ENCODE data around the gene ZNF12. TPM values are rescaled to one million over a fixed set of nuclear protein-coding genes. Genes with fewer than 3 reads are reported as not detected.
"Not testable (repeated sequence)": the region's sequence is repeated elsewhere in the genome, so short reads cannot be mapped to it uniquely, and the experiment has no call there.

ZNF12 gene
- 10 to 100 TPM; 12.8 to 13.3 TPM for total RNA-seq

DNA sequence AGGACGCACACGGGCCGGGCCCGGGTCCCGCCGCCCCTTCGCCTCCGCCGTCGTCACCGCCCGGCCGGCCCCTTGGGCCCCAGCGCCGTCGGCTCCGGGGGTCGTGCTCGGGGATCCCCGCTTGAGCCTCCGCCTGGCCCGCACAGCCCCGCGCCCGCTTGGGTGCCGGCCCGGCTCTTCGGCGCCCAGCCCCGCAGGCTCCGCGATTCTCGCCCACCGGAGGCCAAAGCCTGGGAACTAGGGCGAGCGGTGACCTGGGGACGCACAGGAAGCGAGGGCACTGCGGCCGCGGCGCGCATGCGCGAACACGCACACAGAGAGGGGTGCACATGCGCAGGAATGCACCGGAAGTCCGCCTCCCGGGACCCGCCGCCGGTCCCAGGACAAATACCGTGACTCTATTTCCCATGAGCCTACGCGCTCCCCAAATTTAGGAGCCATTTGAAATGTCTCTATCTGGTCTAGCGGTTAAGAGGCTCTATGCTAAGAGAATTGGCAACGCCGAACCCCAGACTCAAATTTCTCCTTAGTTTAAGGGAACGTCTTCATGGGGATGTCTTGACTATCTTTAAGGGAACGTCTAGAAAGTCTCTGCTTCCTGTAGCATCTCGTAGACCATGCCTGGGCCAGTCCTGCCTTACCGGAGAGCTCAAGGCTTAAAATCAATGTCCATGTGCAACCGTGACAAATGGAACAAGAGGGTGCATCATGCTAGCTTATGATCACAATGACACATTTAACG lies at the start of gene ZNF12:
Gene ZNF12, minus strand, starts transcription at position 282 of the 742 bp plus-strand sequence. CDS start 1,774 bp downstream, outside the sequence.
- peak; percentile 98 for DNase-seq
- Mint-ChIP-seq H3K36me3 (ENCODE audit: low read depth) (peaks cover 29% of the 10 kb centered on the region), H3K4me3 (peak within 1 kb of the TSS; percentile 91), H3K9me3 (peaks cover 19% of the 10 kb centered on the region), H3K27me3 (ENCODE audit: low read depth) (no peaks in the 10 kb centered on the region), H3K4me1 (ENCODE audit: low read depth) (peaks cover 36% of the 10 kb centered on the region), H3K27ac (peak within 1 kb of the TSS; percentile 91)
- intact Hi-C loops (cut with micrococcal nuclease) = loop anchor here (1.0 to 5.0 kb wide), 7 partner anchors 22 to 883 kb away; partner anchors contain the start of genes INTS15, MIOS, ZDHHC4 and ZNF316
- CTCF ChIA-PET = no interaction called here

DNA sequence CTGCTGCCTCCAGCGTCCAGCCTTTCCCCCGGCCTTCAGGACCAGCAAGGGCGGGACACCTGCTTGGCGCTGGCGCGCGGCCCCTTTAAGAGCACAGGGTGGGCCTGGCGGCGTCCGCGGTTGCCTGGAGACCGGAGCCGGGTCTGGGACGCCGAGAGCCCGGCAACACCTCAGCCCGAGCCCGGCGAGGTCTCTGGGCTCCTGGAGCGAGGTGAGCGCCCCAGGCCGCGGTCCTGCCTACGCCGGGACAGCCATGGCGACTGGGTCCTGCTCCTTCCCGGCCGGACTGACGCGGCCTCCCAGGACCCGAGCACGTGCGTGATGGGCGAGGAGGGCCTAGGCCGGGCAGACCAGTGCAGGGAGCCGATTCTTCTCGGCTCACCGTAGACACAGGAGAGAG lies 47.2 kb upstream of the ZNF12 start, which contains the start of gene RSPH10B2:
Gene RSPH10B2, plus strand, starts transcription at position 140 of the 400 bp plus-strand sequence. CDS start 3,575 bp downstream, outside the sequence.
- CTCF ChIA-PET; intact Hi-C loops (cut with micrococcal nuclease); H3K27ac Mint-ChIP-seq; H3K27me3 Mint-ChIP-seq (ENCODE audit: low read depth); H3K9me3 Mint-ChIP-seq; H3K36me3 Mint-ChIP-seq (ENCODE audit: low read depth); DNase-seq; H3K4me3 Mint-ChIP-seq; H3K4me1 Mint-ChIP-seq (ENCODE audit: low read depth): not testable (repeated sequence)

GRCh38 chr7:6750173-6750572 lies 43.4 kb upstream of the ZNF12 start:
- H3K9me3 Mint-ChIP-seq; DNase-seq; H3K4me1 Mint-ChIP-seq (ENCODE audit: low read depth); H3K4me3 Mint-ChIP-seq; H3K36me3 Mint-ChIP-seq (ENCODE audit: low read depth); H3K27ac Mint-ChIP-seq; H3K27me3 Mint-ChIP-seq (ENCODE audit: low read depth); CTCF ChIA-PET; intact Hi-C loops (cut with micrococcal nuclease): not testable (repeated sequence)

DNA sequence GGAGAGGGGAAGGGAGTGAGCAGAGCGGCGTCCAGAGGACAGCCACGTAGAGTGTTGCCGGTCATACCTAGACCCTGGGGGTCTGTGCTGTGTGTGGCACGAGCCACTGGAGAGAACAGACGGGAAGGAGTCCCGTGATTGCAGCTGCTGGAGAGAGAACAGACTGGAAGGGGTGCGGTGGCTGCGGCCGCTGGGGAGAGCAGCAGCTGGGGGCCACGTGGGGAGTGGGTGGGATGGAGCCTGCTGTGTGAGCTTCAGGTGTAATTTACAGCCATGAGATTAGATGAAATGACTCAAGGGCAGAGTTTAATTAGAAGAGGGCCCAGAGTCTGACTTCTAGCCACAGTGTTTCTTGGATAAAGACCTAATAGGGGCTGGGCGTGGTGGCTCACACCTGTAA lies 42.6 kb upstream of the ZNF12 start:
- H3K36me3 Mint-ChIP-seq (ENCODE audit: low read depth); H3K4me3 Mint-ChIP-seq; intact Hi-C loops (cut with micrococcal nuclease); H3K27ac Mint-ChIP-seq; H3K27me3 Mint-ChIP-seq (ENCODE audit: low read depth); CTCF ChIA-PET; DNase-seq; H3K9me3 Mint-ChIP-seq; H3K4me1 Mint-ChIP-seq (ENCODE audit: low read depth): not testable (repeated sequence)

DNA sequence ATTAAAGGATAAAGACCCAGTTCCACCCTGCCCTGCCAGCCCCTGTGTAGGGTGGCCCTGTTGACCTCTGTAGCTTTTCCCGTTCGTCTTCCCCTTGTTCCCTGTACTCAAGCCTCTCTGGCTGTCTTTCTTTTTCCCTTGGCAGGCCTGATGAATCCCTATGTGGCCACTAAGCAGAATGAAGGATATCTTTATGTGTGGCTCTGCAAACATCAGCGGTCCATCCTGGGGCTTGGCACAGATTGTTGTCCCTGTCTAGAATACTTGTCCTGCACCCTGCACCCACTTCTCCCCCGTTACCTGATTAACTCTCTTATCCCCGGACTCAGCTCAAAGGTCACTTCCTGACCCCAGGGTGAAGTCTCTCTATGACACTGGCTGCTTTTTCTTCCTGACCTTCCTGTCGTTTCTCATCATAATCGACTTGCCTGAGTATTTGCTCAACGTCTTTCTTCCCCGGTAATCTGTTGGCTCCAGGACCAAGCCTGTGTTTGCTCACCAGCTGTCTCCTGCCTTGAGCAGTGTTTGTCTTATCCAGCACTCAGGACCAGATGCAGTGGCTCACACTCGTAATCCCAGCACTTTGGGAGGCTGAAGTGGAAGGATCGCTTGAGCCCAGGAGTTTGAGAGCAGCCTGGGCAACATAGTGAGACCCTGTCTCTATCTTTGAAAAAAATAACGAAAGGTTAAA lies 37.8 kb upstream of the ZNF12 start:
- H3K4me1 Mint-ChIP-seq (ENCODE audit: low read depth); DNase-seq; H3K27me3 Mint-ChIP-seq (ENCODE audit: low read depth); H3K4me3 Mint-ChIP-seq; H3K9me3 Mint-ChIP-seq; H3K27ac Mint-ChIP-seq; intact Hi-C loops (cut with micrococcal nuclease); CTCF ChIA-PET: not testable (repeated sequence)
- peaks cover 10% of the 10 kb centered on the region for H3K36me3 Mint-ChIP-seq (ENCODE audit: low read depth)

GRCh38 chr7:6738415-6738814 lies 31.7 kb upstream of the ZNF12 start:
- DNase-seq; H3K27me3 Mint-ChIP-seq (ENCODE audit: low read depth); intact Hi-C loops (cut with micrococcal nuclease); H3K9me3 Mint-ChIP-seq; CTCF ChIA-PET; H3K4me3 Mint-ChIP-seq; H3K4me1 Mint-ChIP-seq (ENCODE audit: low read depth); H3K27ac Mint-ChIP-seq: not testable (repeated sequence)
- peaks cover 34% of the 10 kb centered on the region for H3K36me3 Mint-ChIP-seq (ENCODE audit: low read depth)

DNA sequence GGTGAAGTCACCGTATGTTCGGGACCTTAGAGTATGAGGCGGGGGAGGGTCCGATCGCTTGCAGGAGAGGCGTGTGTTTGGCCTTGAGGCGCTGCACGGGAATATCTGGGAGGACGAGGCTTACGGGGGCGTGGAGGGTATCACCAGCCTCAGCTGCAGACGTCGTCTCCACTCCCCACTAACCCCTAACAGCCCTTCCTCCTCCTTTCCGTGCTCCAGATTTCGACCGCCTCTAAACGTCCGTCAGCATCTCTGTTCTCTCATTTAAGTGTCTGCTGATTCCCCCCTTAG lies 23.5 kb upstream of the ZNF12 start:
- H3K9me3 Mint-ChIP-seq = no peaks in the 10 kb centered on the region
- peak overlapping the region; percentile 86 for H3K4me3 Mint-ChIP-seq
- DNase-seq = no peak
- peak overlapping the region; percentile 77 for H3K27ac Mint-ChIP-seq
- H3K27me3 Mint-ChIP-seq (ENCODE audit: low read depth) = no peaks in the 10 kb centered on the region
- CTCF ChIA-PET = no interaction called here
- intact Hi-C loops (cut with micrococcal nuclease) = no loop called here
- peaks cover 26% of the 10 kb centered on the region for H3K36me3 Mint-ChIP-seq (ENCODE audit: low read depth)
- H3K4me1 Mint-ChIP-seq (ENCODE audit: low read depth) = peaks cover 21% of the 10 kb centered on the region

DNA sequence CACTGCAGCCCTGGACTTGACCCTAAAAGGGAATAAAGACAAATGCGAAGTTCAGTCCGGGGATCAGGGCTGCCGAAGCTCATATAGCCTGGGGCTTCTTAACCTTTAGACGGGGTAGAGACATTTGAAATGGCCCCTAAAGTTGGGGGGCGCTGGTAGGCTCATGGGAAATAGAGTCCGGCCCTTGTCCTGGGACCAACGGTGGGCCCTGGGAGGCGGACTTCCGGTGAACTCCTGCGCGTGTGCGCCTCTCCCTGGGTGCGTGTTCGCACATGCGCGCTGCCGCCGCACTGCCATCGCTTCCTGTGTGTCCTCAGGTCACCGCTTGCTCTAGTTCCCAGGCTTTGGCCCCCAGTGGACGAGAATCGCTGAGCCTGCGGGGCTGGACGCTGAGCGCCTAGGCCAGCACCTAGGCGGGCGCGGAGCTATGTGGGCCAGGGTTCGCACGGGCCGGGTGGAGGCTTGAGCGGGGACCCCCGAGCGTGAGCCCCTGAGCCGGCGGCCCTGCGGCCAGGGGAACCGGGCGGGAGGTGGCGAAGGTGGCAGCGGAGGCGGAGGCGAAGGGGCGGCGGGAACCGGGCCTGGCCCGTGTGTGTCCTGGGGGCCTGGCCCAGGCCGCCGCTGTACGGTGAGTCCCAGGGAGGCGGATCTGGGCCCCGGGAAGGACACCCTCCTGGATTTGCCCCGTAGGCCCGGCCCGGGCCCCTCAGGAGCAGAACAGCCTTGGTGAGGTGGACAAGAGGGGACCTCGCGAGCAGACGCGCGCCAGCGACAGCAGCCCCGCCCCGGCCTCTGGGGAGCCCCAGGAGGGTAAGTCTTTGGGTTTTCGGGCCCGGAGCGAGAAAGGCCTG lies 23.0 kb upstream of the ZNF12 start:
- CTCF ChIA-PET = interaction anchor here (0.6 kb wide), 1 partner anchor 218 kb away, joined by 3 read pairs; no protein-coding TSS in a partner anchor
- Mint-ChIP-seq H3K36me3 (ENCODE audit: low read depth) (peaks cover 22% of the 10 kb centered on the region), H3K27me3 (ENCODE audit: low read depth) (no peaks in the 10 kb centered on the region), H3K4me1 (ENCODE audit: low read depth) (peaks cover 21% of the 10 kb centered on the region), H3K9me3 (no peaks in the 10 kb centered on the region), H3K4me3 (peak overlapping the region; percentile 86), H3K27ac (peak overlapping the region; percentile 77)
- intact Hi-C loops (cut with micrococcal nuclease) = loop anchor here (1.0 kb wide), 1 partner anchor 22 kb away; no protein-coding TSS in a partner anchor
- peak; percentile 90 for DNase-seq

GRCh38 chr7:6728893-6729491 lies 22.2 kb upstream of the ZNF12 start:
- H3K27me3 Mint-ChIP-seq (ENCODE audit: low read depth); H3K9me3 Mint-ChIP-seq; DNase-seq: not testable (repeated sequence)
- Mint-ChIP-seq H3K36me3 (ENCODE audit: low read depth) (peaks cover 17% of the 10 kb centered on the region), H3K4me1 (ENCODE audit: low read depth) (peaks cover 21% of the 10 kb centered on the region), H3K4me3 (peak overlapping the region; percentile 86), H3K27ac (peak overlapping the region; percentile 77)
- CTCF ChIA-PET = interaction anchor here (0.6 kb wide), 2 partner anchors 217 to 227 kb away, joined by 3 read pairs; no protein-coding TSS in a partner anchor
- intact Hi-C loops (cut with micrococcal nuclease) = loop anchor here (1.0 kb wide), 1 partner anchor 22 kb away; no protein-coding TSS in a partner anchor

GRCh38 chr7:6727663-6728062 lies 20.9 kb upstream of the ZNF12 start:
- Mint-ChIP-seq H3K36me3 (ENCODE audit: low read depth) (peaks cover 8% of the 10 kb centered on the region), H3K27ac (no peak overlapping the region), H3K4me1 (ENCODE audit: low read depth) (peaks cover 18% of the 10 kb centered on the region), H3K4me3 (no peak overlapping the region), H3K27me3 (ENCODE audit: low read depth) (peaks cover 3% of the 10 kb centered on the region), H3K9me3 (no peaks in the 10 kb centered on the region)
- no peak for DNase-seq
- CTCF ChIA-PET = interaction anchor here (0.7 kb wide), 1 partner anchor 127 kb away, joined by 3 read pairs; no protein-coding TSS in a partner anchor
- intact Hi-C loops (cut with micrococcal nuclease) = no loop called here

DNA sequence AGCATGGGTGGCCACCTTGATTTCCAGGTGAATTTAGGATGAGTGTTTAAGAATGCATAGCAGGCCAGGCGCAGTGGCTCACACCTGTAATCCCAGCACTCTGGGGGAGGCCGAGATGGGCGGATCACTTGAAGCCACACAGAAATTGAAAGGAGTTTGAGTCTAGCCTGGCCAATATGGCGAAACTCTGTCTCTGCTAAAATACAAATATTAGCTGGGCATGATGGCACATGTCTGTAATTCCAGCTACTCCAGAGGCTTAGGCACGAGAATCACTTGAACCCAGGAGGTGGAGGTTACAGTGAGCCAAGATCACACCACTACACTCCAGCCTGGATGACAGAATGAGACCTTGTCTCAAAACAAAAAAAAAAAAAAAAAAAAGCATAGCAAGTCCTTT lies 19.6 kb upstream of the ZNF12 start:
- H3K9me3 Mint-ChIP-seq; H3K4me3 Mint-ChIP-seq; H3K27ac Mint-ChIP-seq; CTCF ChIA-PET; H3K27me3 Mint-ChIP-seq (ENCODE audit: low read depth); DNase-seq; H3K36me3 Mint-ChIP-seq (ENCODE audit: low read depth); intact Hi-C loops (cut with micrococcal nuclease): not testable (repeated sequence)
- H3K4me1 Mint-ChIP-seq (ENCODE audit: low read depth) = peaks cover 12% of the 10 kb centered on the region

- no peak overlapping the region for H3K4me3 Mint-ChIP-seq
Observed at GRCh38 chr7:6725003-6725402, 18.3 kb upstream of the ZNF12 start.

More at GRCh38 chr7:6725003-6725402, 18.3 kb upstream of the ZNF12 start:
- Mint-ChIP-seq H3K4me1 (ENCODE audit: low read depth) (peaks cover 5% of the 10 kb centered on the region), H3K27ac (no peak overlapping the region), H3K36me3 (ENCODE audit: low read depth) (no peaks in the 10 kb centered on the region), H3K27me3 (ENCODE audit: low read depth) (peaks cover 3% of the 10 kb centered on the region), H3K9me3 (no peaks in the 10 kb centered on the region)
- DNase-seq = no peak
- intact Hi-C loops (cut with micrococcal nuclease) = no loop called here
- CTCF ChIA-PET = no interaction called here

Measured in activated naive CD4-positive, alpha-beta T cell treated with anti-CD3 and anti-CD28 coated beads for 36 hours (primary cell).